Activated CD4-positive, alpha-beta T cell treated with anti-CD3 and anti-CD28 coated beads, Interleukin-2, amount 10 ng/mL, durations not matched to agents 24 days and 14 days (primary cell): Measurements from ENCODE around the gene MRPL2. TPM values are rescaled to one million over a fixed set of nuclear protein-coding genes. Genes with fewer than 3 reads are reported as not detected.

Source experiments
- DNase-seq: peaks from one replicate; pipeline ENCODE4 v3.0.0; 2022
- H3K27ac Mint-ChIP-seq: one replicate; pipeline ENCODE4 v1.8.0; 2022; ENCODE audit warnings: mild to moderate bottlenecking, mixed read lengths
- H3K27me3 Mint-ChIP-seq: one replicate; pipeline ENCODE4 v1.8.0; 2022; ENCODE audit warnings: mixed read lengths
- H3K36me3 Mint-ChIP-seq: one replicate; pipeline ENCODE4 v1.8.0; 2022; ENCODE audit warnings: low read depth, mild to moderate bottlenecking, mixed read lengths
- H3K4me1 Mint-ChIP-seq: one replicate; pipeline ENCODE4 v1.8.0; 2021; ENCODE audit warnings: mixed read lengths
- H3K4me3 Mint-ChIP-seq: one replicate; pipeline ENCODE4 v1.8.0; 2022; ENCODE audit warnings: mild to moderate bottlenecking, moderate library complexity, mixed read lengths
- H3K9me3 Mint-ChIP-seq: one replicate; pipeline ENCODE4 v1.8.0; 2021; ENCODE audit warnings: mixed read lengths
- intact Hi-C: fragments of 100-400 bp; cut with micrococcal nuclease; formaldehyde crosslinking; loops from one replicate; pipeline ENCODE4 v1.15.1; 2023
- total RNA-seq: library from RNA; stranded (reverse); gene quantifications from 2 replicates; pipeline ENCODE4 v1.2.3, GENCODE V29; 2022

The MRPL2 gene
- total RNA-seq, 1 donor from 2014 or later = 103 TPM

GRCh38 chr6:43075670-43076463 is 16.6 kb upstream of the MRPL2 start, which contains the start of gene PTK7:
PTK7 (plus strand) TSS chr6:43076314; CDS start chr6:43076489, 175 bp downstream.
- peak; percentile 78 for DNase-seq
- Mint-ChIP-seq H3K36me3 (peaks cover 7% of the 10 kb centered on the region), H3K4me3 (peak within 1 kb of the TSS; percentile 73), H3K4me1 (peaks cover 5% of the 10 kb centered on the region), H3K27ac (no peak within 1 kb of the TSS), H3K27me3 (peaks cover 34% of the 10 kb centered on the region), H3K9me3 (no peaks in the 10 kb centered on the region)
- intact Hi-C loops = no loop called here

GRCh38 chr6:43074847-43075669 is 15.8 kb upstream of the MRPL2 start:
- no peak overlapping the region for H3K27ac Mint-ChIP-seq
- H3K4me1 Mint-ChIP-seq = peaks cover 5% of the 10 kb centered on the region
- H3K4me3 Mint-ChIP-seq = no peak overlapping the region
- no peak for DNase-seq
- H3K27me3 Mint-ChIP-seq = peaks cover 30% of the 10 kb centered on the region
- no peaks in the 10 kb centered on the region for H3K9me3 Mint-ChIP-seq
- intact Hi-C loops = no loop called here
- peaks cover 7% of the 10 kb centered on the region for H3K36me3 Mint-ChIP-seq

GRCh38 chr6:43070028-43070632 is 10.9 kb upstream of the MRPL2 start:
- intact Hi-C loops = loop anchor here (1.0 kb wide), 1 partner anchor 73 kb away; no protein-coding TSS in a partner anchor
- Mint-ChIP-seq H3K9me3 (no peaks in the 10 kb centered on the region), H3K36me3 (peaks cover 7% of the 10 kb centered on the region), H3K27me3 (peaks cover 3% of the 10 kb centered on the region), H3K27ac (no peak overlapping the region), H3K4me1 (peaks cover 2% of the 10 kb centered on the region), H3K4me3 (no peak overlapping the region)
- DNase-seq = peak; percentile 76

- Mint-ChIP-seq H3K27me3 (no peaks in the 10 kb centered on the region), H3K9me3 (no peaks in the 10 kb centered on the region), H3K4me1 (peaks cover 28% of the 10 kb centered on the region), H3K4me3 (no peak overlapping the region), H3K36me3 (peaks cover 8% of the 10 kb centered on the region), H3K27ac (no peak overlapping the region)
- intact Hi-C loops = no loop called here
- DNase-seq = no peak
Measured at GRCh38 chr6:43062818-43063217, 3.6 kb upstream of the MRPL2 start.

- Mint-ChIP-seq H3K36me3 (peaks cover 12% of the 10 kb centered on the region), H3K27ac (no peak overlapping the region), H3K9me3 (no peaks in the 10 kb centered on the region), H3K4me1 (peaks cover 30% of the 10 kb centered on the region), H3K27me3 (no peaks in the 10 kb centered on the region), H3K4me3 (no peak overlapping the region)
- intact Hi-C loops = no loop called here
- no peak for DNase-seq
Measured at GRCh38 chr6:43061861-43062260, 2.6 kb upstream of the MRPL2 start.

GRCh38 chr6:43060755-43061633 is 1.8 kb upstream of the MRPL2 start:
- H3K27ac Mint-ChIP-seq = peak overlapping the region; percentile 11
- H3K9me3 Mint-ChIP-seq = no peaks in the 10 kb centered on the region
- H3K36me3 Mint-ChIP-seq = peaks cover 16% of the 10 kb centered on the region
- no peaks in the 10 kb centered on the region for H3K27me3 Mint-ChIP-seq
- H3K4me1 Mint-ChIP-seq = peaks cover 30% of the 10 kb centered on the region
- no peak for DNase-seq
- intact Hi-C loops = no loop called here
- peak overlapping the region; percentile 99 for H3K4me3 Mint-ChIP-seq

- Mint-ChIP-seq H3K9me3 (no peaks in the 10 kb centered on the region), H3K4me3 (peak overlapping the region; percentile 99), H3K27ac (peak overlapping the region; percentile 98), H3K4me1 (peaks cover 34% of the 10 kb centered on the region), H3K36me3 (peaks cover 24% of the 10 kb centered on the region), H3K27me3 (no peaks in the 10 kb centered on the region)
- no peak for DNase-seq
- intact Hi-C loops = no loop called here
Measured at GRCh38 chr6:43060034-43060754, 960 bp upstream of the MRPL2 start.

- Mint-ChIP-seq H3K9me3 (no peaks in the 10 kb centered on the region), H3K4me1 (peaks cover 40% of the 10 kb centered on the region), H3K36me3 (peaks cover 29% of the 10 kb centered on the region), H3K4me3 (peak overlapping the region; percentile 99), H3K27ac (peak overlapping the region; percentile 98), H3K27me3 (no peaks in the 10 kb centered on the region)
- intact Hi-C loops = loop anchor here (2.0 to 10.0 kb wide), 3 partner anchors 74 to 494 kb away; partner anchors contain the start of genes PPP2R5D and UBR2
- DNase-seq = no peak
Measured at GRCh38 chr6:43058531-43058930, 703 bp downstream of the MRPL2 start.

GRCh38 chr6:43055966-43056365 is 3.3 kb downstream of the MRPL2 start:
- Mint-ChIP-seq H3K4me1 (peaks cover 55% of the 10 kb centered on the region), H3K27me3 (no peaks in the 10 kb centered on the region), H3K27ac (no peak overlapping the region), H3K36me3 (peaks cover 40% of the 10 kb centered on the region), H3K4me3 (no peak overlapping the region), H3K9me3 (no peaks in the 10 kb centered on the region)
- no peak for DNase-seq
- intact Hi-C loops = loop anchor here (10.0 kb wide), 2 partner anchors 329 to 491 kb away; partner anchors contain the start of gene UBR2

- peaks cover 47% of the 10 kb centered on the region for H3K36me3 Mint-ChIP-seq
- H3K4me1 Mint-ChIP-seq = peaks cover 46% of the 10 kb centered on the region
- H3K27ac Mint-ChIP-seq = peak overlapping the region; percentile 98
- no peak for DNase-seq
- intact Hi-C loops = loop anchor here (5.0 to 10.0 kb wide), 4 partner anchors 77 to 490 kb away; partner anchors contain the start of genes PEX6, POLR1C, UBR2 and YIPF3
- H3K27me3 Mint-ChIP-seq = no peaks in the 10 kb centered on the region
- H3K4me3 Mint-ChIP-seq = peak overlapping the region; percentile 96
- H3K9me3 Mint-ChIP-seq = no peaks in the 10 kb centered on the region
Measured at GRCh38 chr6:43054206-43054943, 4.9 kb downstream of the MRPL2 start.

GRCh38 chr6:43053545-43054205 is 5.6 kb downstream of the MRPL2 start, which contains the start of gene CUL7:
CUL7 (minus strand) TSS chr6:43053851; CDS start chr6:43052788, 1,063 bp downstream.
- Mint-ChIP-seq H3K4me1 (peaks cover 43% of the 10 kb centered on the region), H3K27ac (peak within 1 kb of the TSS; percentile 98), H3K27me3 (no peaks in the 10 kb centered on the region), H3K36me3 (peaks cover 49% of the 10 kb centered on the region), H3K4me3 (peak within 1 kb of the TSS; percentile 96), H3K9me3 (no peaks in the 10 kb centered on the region)
- intact Hi-C loops = loop anchor here (1.0 to 10.0 kb wide), 6 partner anchors 32 to 489 kb away; partner anchors contain the start of genes CNPY3, PEX6, POLR1C and RRP36
- peak; percentile 98 for DNase-seq
